Measurements from ENCODE around the gene RSPO1.

GRCh38 chr1:37677808-37678207 lies 43.1 kb upstream of the RSPO1 start:
- TF ChIP-seq, protein P1, sequence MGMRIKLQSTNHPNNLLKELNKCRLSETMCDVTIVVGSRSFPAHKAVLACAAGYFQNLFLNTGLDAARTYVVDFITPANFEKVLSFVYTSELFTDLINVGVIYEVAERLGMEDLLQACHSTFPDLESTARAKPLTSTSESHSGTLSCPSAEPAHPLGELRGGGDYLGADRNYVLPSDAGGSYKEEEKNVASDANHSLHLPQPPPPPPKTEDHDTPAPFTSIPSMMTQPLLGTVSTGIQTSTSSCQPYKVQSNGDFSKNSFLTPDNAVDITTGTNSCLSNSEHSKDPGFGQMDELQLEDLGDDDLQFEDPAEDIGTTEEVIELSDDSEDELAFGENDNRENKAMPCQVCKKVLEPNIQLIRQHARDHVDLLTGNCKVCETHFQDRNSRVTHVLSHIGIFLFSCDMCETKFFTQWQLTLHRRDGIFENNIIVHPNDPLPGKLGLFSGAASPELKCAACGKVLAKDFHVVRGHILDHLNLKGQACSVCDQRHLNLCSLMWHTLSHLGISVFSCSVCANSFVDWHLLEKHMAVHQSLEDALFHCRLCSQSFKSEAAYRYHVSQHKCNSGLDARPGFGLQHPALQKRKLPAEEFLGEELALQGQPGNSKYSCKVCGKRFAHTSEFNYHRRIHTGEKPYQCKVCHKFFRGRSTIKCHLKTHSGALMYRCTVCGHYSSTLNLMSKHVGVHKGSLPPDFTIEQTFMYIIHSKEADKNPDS (CRISPR knock-in tag; IDR thresholded peaks at IDR 0.05) = no peak
- no peak for TF ChIP-seq ZNF639 (CRISPR knock-in tag; conservative IDR thresholded peaks at IDR 0.05)
- no peak for TF ChIP-seq POLR2A (IDR thresholded peaks at IDR 0.05; ENCODE audit: insufficient read depth in 1 of 2, low read depth in 2 of 2, low read length in 2 of 2)
- TF ChIP-seq, protein P2, sequence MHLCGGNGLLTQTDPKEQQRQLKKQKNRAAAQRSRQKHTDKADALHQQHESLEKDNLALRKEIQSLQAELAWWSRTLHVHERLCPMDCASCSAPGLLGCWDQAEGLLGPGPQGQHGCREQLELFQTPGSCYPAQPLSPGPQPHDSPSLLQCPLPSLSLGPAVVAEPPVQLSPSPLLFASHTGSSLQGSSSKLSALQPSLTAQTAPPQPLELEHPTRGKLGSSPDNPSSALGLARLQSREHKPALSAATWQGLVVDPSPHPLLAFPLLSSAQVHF (CRISPR knock-in tag; IDR thresholded peaks at IDR 0.05) = no peak
- no peak for TF ChIP-seq CTCF (CRISPR knock-in tag; IDR thresholded peaks at IDR 0.05)
- no peak for TF ChIP-seq GTF2F1 (IDR thresholded peaks at IDR 0.05; ENCODE audit: low read length)
- TF ChIP-seq RAD51 (IDR thresholded peaks at IDR 0.05; ENCODE audit: borderline replicate concordance) = no peak
- TF ChIP-seq JUND (CRISPR knock-in tag; IDR thresholded peaks at IDR 0.05) = no peak
- no peak for TF ChIP-seq ZNF18 (CRISPR knock-in tag; IDR thresholded peaks at IDR 0.05; ENCODE audit: insufficient replicate concordance)
- TF ChIP-seq MXD3 (CRISPR knock-in tag; IDR thresholded peaks at IDR 0.05) = no peak
- no peak for TF ChIP-seq NCOA2 (CRISPR knock-in tag; IDR thresholded peaks at IDR 0.05)
- no peak for TF ChIP-seq ZBTB7A (CRISPR knock-in tag; IDR thresholded peaks at IDR 0.05)
